ENCODE results near the gene CYP46A1. TPM values are rescaled to one million over a fixed set of nuclear protein-coding genes. Genes with fewer than 3 reads are reported as not detected.

CYP46A1 gene
- total RNA-seq, 3 donors from 2014 or later = 0.08 to 0.32 (median 0.14) TPM

DNA sequence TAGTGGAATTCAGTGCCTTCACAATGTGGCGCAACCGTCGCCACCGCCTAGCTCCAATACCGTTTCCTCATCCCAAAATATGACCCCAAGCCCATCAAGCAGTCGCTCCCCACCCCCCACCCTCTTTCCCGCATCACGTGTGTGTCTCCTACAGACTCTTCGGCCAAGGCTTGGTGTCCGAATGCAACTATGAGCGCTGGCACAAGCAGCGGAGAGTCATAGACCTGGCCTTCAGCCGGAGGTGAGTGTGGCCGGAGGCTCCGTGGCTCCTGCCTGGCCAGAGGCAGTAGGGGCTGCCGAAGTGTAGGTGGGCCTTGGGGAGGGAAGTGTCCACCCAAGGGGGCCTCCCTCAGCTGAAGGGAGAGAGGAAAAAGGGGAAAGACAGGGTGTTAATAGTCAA lies 15.8 kb downstream of the CYP46A1 start:
- no peak overlapping the region for H3K4me3 Mint-ChIP-seq
- peaks cover 10% of the 10 kb centered on the region for H3K27me3 Mint-ChIP-seq (ENCODE audit: low read depth)
- H3K36me3 Mint-ChIP-seq (ENCODE audit: insufficient read depth) = peaks cover 12% of the 10 kb centered on the region
- ATAC-seq (no peak), DNase-seq (no peak)
- peaks cover 25% of the 10 kb centered on the region for H3K9me3 Mint-ChIP-seq
- H3K4me1 Mint-ChIP-seq (ENCODE audit: low read depth) = peaks cover 5% of the 10 kb centered on the region

GRCh38 chr14:99700379-99700778 lies 16.3 kb downstream of the CYP46A1 start:
- Mint-ChIP-seq H3K4me3 (no peak overlapping the region), H3K9me3 (peaks cover 25% of the 10 kb centered on the region), H3K4me1 (ENCODE audit: low read depth) (peaks cover 5% of the 10 kb centered on the region), H3K36me3 (ENCODE audit: insufficient read depth) (peaks cover 12% of the 10 kb centered on the region), H3K27me3 (ENCODE audit: low read depth) (peaks cover 10% of the 10 kb centered on the region)
- no peak for ATAC-seq
- DNase-seq = no peak

DNA sequence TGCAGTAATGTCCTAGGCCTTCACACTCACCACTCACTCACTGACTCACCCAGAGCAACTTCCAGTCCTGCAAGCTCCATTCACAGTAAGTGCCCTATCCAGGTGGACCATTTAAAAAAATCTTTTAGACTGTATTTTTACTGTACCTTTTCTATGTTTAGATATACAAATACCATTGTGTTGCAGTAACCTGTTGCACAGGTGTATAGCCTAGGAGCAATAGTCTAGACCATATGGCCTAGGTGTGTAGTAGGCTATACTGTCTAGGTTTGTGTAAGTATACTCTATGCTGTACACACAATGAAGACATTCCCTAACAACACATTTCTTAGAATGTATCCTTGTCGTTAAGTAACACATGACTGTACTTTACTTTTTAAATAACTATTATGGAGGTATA lies 17.2 kb downstream of the CYP46A1 start:
- H3K36me3 Mint-ChIP-seq (ENCODE audit: insufficient read depth) = peaks cover 12% of the 10 kb centered on the region
- H3K4me1 Mint-ChIP-seq (ENCODE audit: low read depth) = peaks cover 5% of the 10 kb centered on the region
- H3K27me3 Mint-ChIP-seq (ENCODE audit: low read depth) = peaks cover 10% of the 10 kb centered on the region
- DNase-seq (no peak), ATAC-seq (no peak)
- H3K4me3 Mint-ChIP-seq = no peak overlapping the region
- peaks cover 25% of the 10 kb centered on the region for H3K9me3 Mint-ChIP-seq

- DNase-seq (no peak), ATAC-seq (no peak)
- peaks cover 25% of the 10 kb centered on the region for H3K9me3 Mint-ChIP-seq
- H3K36me3 Mint-ChIP-seq (ENCODE audit: insufficient read depth) = peaks cover 12% of the 10 kb centered on the region
- H3K4me1 Mint-ChIP-seq (ENCODE audit: low read depth) = peaks cover 5% of the 10 kb centered on the region
- no peak overlapping the region for H3K4me3 Mint-ChIP-seq
- H3K27me3 Mint-ChIP-seq (ENCODE audit: low read depth) = peaks cover 10% of the 10 kb centered on the region
Measured at GRCh38 chr14:99702115-99702514, 18.0 kb downstream of the CYP46A1 start.

GRCh38 chr14:99703381-99703780 lies 19.3 kb downstream of the CYP46A1 start:
- peaks cover 12% of the 10 kb centered on the region for H3K36me3 Mint-ChIP-seq (ENCODE audit: insufficient read depth)
- H3K9me3 Mint-ChIP-seq = peaks cover 25% of the 10 kb centered on the region
- DNase-seq = no peak
- peaks cover 8% of the 10 kb centered on the region for H3K27me3 Mint-ChIP-seq (ENCODE audit: low read depth)
- peaks cover 5% of the 10 kb centered on the region for H3K4me1 Mint-ChIP-seq (ENCODE audit: low read depth)
- no peak for ATAC-seq
- no peak overlapping the region for H3K4me3 Mint-ChIP-seq

- H3K27me3 Mint-ChIP-seq (ENCODE audit: low read depth) = peaks cover 12% of the 10 kb centered on the region
- peaks cover 3% of the 10 kb centered on the region for H3K4me1 Mint-ChIP-seq (ENCODE audit: low read depth)
- H3K9me3 Mint-ChIP-seq = peaks cover 25% of the 10 kb centered on the region
- no peak overlapping the region for H3K4me3 Mint-ChIP-seq
- peaks cover 12% of the 10 kb centered on the region for H3K36me3 Mint-ChIP-seq (ENCODE audit: insufficient read depth)
- no peak for DNase-seq
- no peak for ATAC-seq
Measured at GRCh38 chr14:99704037-99704436, 19.9 kb downstream of the CYP46A1 start.

DNA sequence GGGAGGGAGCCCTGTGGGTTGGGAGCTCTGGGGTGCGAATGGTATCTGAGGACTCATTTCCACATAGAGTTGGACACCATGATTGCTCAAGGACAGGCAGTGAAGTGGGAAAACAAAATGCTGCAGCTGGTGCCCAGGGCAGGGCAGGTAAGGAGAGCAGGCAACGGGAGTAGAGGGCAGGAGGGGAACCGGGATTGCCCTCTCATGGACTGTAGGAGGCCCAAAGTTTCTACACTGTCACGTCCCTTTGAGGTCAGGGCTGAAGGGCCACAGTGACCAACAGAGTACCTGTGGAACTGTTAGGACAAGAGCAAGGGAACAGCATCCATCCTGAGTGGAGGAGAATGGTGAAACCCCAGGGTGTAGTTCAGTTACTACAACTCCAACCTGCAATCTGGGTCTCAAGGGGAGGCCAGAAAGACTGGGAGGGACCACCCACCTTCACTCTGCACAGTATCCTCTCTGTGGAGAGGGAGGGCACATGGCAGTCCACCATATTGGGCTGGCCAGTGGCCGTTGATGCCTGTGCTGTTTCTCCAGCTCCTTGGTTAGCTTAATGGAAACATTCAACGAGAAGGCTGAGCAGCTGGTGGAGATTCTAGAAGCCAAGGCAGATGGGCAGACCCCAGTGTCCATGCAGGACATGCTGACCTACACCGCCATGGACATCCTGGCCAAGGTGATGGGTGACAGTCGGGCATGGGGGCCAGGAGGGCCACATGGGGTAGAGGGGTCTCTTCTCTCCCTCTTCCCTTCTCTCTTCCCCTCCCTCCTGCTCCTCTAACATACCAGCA lies 22.2 kb downstream of the CYP46A1 start:
- Mint-ChIP-seq H3K9me3 (peaks cover 25% of the 10 kb centered on the region), H3K27me3 (ENCODE audit: low read depth) (peaks cover 12% of the 10 kb centered on the region), H3K36me3 (ENCODE audit: insufficient read depth) (peaks cover 12% of the 10 kb centered on the region), H3K4me1 (ENCODE audit: low read depth) (no peaks in the 10 kb centered on the region), H3K4me3 (no peak overlapping the region)
- DNase-seq (no peak), ATAC-seq (no peak)

- no peak overlapping the region for H3K4me3 Mint-ChIP-seq
- ATAC-seq = no peak
- peaks cover 9% of the 10 kb centered on the region for H3K36me3 Mint-ChIP-seq (ENCODE audit: insufficient read depth)
Measured at GRCh38 chr14:99707420-99707819, 23.3 kb downstream of the CYP46A1 start.

GRCh38 chr14:99707921-99708320 lies 23.8 kb downstream of the CYP46A1 start:
- H3K9me3 Mint-ChIP-seq = peaks cover 18% of the 10 kb centered on the region

More at GRCh38 chr14:99707420-99707819, 23.3 kb downstream of the CYP46A1 start:
- H3K9me3 Mint-ChIP-seq = peaks cover 20% of the 10 kb centered on the region
- no peak for DNase-seq
- H3K27me3 Mint-ChIP-seq (ENCODE audit: low read depth) = peaks cover 18% of the 10 kb centered on the region
- H3K4me1 Mint-ChIP-seq (ENCODE audit: low read depth) = no peaks in the 10 kb centered on the region

GRCh38 chr14:99708449-99708848 lies 24.4 kb downstream of the CYP46A1 start:
- ATAC-seq (no peak), DNase-seq (no peak)
- no peaks in the 10 kb centered on the region for H3K4me1 Mint-ChIP-seq (ENCODE audit: low read depth)
- peaks cover 2% of the 10 kb centered on the region for H3K36me3 Mint-ChIP-seq (ENCODE audit: insufficient read depth)
- peaks cover 12% of the 10 kb centered on the region for H3K9me3 Mint-ChIP-seq
- peaks cover 13% of the 10 kb centered on the region for H3K27me3 Mint-ChIP-seq (ENCODE audit: low read depth)
- H3K4me3 Mint-ChIP-seq = no peak overlapping the region

More at GRCh38 chr14:99707921-99708320, 23.8 kb downstream of the CYP46A1 start:
- DNase-seq (no peak), ATAC-seq (no peak)
- no peak overlapping the region for H3K4me3 Mint-ChIP-seq
- peaks cover 7% of the 10 kb centered on the region for H3K36me3 Mint-ChIP-seq (ENCODE audit: insufficient read depth)
- H3K4me1 Mint-ChIP-seq (ENCODE audit: low read depth) = no peaks in the 10 kb centered on the region
- H3K27me3 Mint-ChIP-seq (ENCODE audit: low read depth) = peaks cover 17% of the 10 kb centered on the region

- Mint-ChIP-seq H3K9me3 (no peaks in the 10 kb centered on the region), H3K36me3 (ENCODE audit: insufficient read depth) (no peaks in the 10 kb centered on the region)
Measured at GRCh38 chr14:99713972-99714371, 29.9 kb downstream of the CYP46A1 start.

DNA sequence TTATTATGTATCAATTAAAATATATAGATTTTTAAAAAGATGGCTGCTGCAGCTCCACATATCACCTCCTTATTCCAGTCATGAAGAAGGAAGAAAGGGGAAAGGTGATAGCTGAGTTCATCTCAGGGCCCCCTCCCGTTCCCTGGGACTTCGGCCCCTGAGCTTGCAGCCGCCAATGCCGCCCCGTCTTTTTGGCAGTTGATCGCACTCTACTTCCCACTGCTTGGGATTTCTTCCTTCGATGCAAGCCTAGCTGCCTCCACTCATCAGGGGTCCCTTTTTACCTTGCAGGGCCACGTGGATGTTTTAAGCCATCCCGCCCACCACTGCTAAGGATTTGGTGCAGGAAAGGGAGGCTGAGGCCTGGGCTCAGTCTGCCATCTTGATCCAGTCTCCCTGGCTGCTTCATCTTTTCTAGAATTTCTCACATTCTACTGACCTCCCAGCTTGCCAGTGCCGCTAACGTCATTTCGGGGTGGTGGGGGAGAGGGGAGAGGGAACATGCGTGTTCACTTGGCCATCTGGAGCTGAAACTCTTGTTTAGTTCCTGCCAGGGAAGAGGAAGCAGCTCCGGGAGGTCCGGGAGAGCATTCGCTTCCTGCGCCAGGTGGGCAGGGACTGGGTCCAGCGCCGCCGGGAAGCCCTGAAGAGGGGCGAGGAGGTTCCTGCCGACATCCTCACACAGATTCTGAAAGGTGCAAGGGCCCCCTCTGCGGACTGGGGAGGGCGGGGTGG lies 31.3 kb downstream of the CYP46A1 start:
- Mint-ChIP-seq H3K36me3 (ENCODE audit: insufficient read depth) (no peaks in the 10 kb centered on the region), H3K27me3 (ENCODE audit: low read depth) (peaks cover 12% of the 10 kb centered on the region), H3K9me3 (no peaks in the 10 kb centered on the region), H3K4me1 (ENCODE audit: low read depth) (no peaks in the 10 kb centered on the region), H3K4me3 (no peak overlapping the region)
- no peak for ATAC-seq
- DNase-seq = no peak

More at GRCh38 chr14:99713972-99714371, 29.9 kb downstream of the CYP46A1 start:
- Mint-ChIP-seq H3K4me1 (ENCODE audit: low read depth) (no peaks in the 10 kb centered on the region), H3K27me3 (ENCODE audit: low read depth) (peaks cover 11% of the 10 kb centered on the region), H3K4me3 (no peak overlapping the region)
- no peak for DNase-seq
- no peak for ATAC-seq

DNA sequence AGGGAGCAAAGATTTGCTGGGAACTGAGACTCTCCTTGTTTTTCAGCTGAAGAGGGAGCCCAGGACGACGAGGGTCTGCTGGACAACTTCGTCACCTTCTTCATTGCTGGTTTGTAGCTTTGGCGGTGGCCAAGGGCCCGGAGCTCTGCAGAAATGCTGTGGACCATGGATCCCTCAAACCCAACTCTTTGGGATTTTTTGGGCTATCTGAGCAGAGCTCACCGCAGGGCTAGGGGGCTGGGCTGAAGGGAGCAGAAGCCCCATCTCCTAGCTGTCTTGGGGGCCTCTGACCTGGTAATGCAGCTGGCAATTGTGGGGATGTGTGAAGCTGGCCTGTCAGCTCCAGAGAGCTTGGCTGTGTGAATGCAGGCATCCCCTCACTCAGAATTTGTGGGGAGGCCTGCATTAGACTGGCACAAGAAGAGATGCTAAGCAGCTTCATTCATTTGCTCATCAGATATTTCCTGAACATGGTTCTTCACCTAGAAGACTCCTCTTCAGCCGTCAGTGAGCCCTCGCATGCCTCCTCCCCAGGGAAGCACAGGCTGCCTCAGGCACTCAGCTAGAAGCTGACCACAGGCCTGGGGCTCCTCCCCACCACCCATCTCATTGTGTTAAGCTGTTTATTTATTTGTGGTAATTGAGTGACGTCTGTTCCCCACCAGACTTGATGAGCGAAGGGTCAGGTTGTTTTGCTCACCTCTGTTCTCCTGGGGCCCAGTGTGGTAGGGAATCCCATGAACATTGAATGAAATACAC lies 32.2 kb downstream of the CYP46A1 start:
- peaks cover 15% of the 10 kb centered on the region for H3K27me3 Mint-ChIP-seq (ENCODE audit: low read depth)
- no peaks in the 10 kb centered on the region for H3K9me3 Mint-ChIP-seq
- ATAC-seq (no peak), DNase-seq (no peak)
- no peak overlapping the region for H3K4me3 Mint-ChIP-seq
- no peaks in the 10 kb centered on the region for H3K4me1 Mint-ChIP-seq (ENCODE audit: low read depth)
- H3K36me3 Mint-ChIP-seq (ENCODE audit: insufficient read depth) = no peaks in the 10 kb centered on the region

Data from activated T-cell treated with anti-CD3 and anti-CD28 coated beads, Interleukin-2, amount 50 U/mL, for 4 hours (primary cell).